NCI-H2107 treated with DMSO at 0.1 percent for 48 hours (cell line): Measurements from ENCODE around the gene CDHR2.

Experiments
- DNase-seq: peaks from one replicate; lab custom pipeline; 2025; ENCODE audit not compliant: unreplicated experiment; lab: John Stamatoyannopoulos, UW

CDHR2 gene

GRCh38 chr5:176548967-176549444 lies at the start of gene CDHR2:
CDHR2 (plus strand) TSS chr5:176549342; CDS start chr5:176565353, 16,011 bp downstream.
- no peak for DNase-seq

GRCh38 chr5:176500511-176500910 lies 48.6 kb upstream of the CDHR2 start:
- DNase-seq, result no peak

GRCh38 chr5:176501333-176501732 lies 47.8 kb upstream of the CDHR2 start:
- no peak for DNase-seq

GRCh38 chr5:176503496-176503895 lies 45.6 kb upstream of the CDHR2 start:
- no peak for DNase-seq

- DNase-seq, result no peak
Measured at GRCh38 chr5:176507911-176508310, 41.2 kb upstream of the CDHR2 start.

GRCh38 chr5:176508603-176509002 lies 40.5 kb upstream of the CDHR2 start:
- no peak for DNase-seq

GRCh38 chr5:176513788-176514187 lies 35.4 kb upstream of the CDHR2 start:
- no peak for DNase-seq

GRCh38 chr5:176514244-176514950 lies 34.7 kb upstream of the CDHR2 start:
- DNase-seq, result no peak

GRCh38 chr5:176515396-176515795 lies 33.7 kb upstream of the CDHR2 start:
- DNase-seq, result no peak

- no peak for DNase-seq
Measured at GRCh38 chr5:176517053-176517661, 32.0 kb upstream of the CDHR2 start.

- no peak for DNase-seq
Measured at GRCh38 chr5:176519810-176520720, 29.1 kb upstream of the CDHR2 start.

GRCh38 chr5:176521286-176521685 lies 27.9 kb upstream of the CDHR2 start:
- no peak for DNase-seq

- no peak for DNase-seq
Measured at GRCh38 chr5:176521699-176522263, 27.4 kb upstream of the CDHR2 start.

GRCh38 chr5:176524138-176524537 lies 25.0 kb upstream of the CDHR2 start:
- DNase-seq, result no peak

- no peak for DNase-seq
Measured at GRCh38 chr5:176524987-176525386, 24.2 kb upstream of the CDHR2 start.

- DNase-seq, result no peak
Measured at GRCh38 chr5:176525677-176526076, 23.5 kb upstream of the CDHR2 start.

- no peak for DNase-seq
Measured at GRCh38 chr5:176526462-176526861, 22.7 kb upstream of the CDHR2 start.

- DNase-seq, result no peak
Measured at GRCh38 chr5:176527246-176528222, 21.6 kb upstream of the CDHR2 start.

GRCh38 chr5:176528301-176528700 lies 20.8 kb upstream of the CDHR2 start:
- no peak for DNase-seq

- DNase-seq, result no peak
Measured at GRCh38 chr5:176528761-176529115, 20.4 kb upstream of the CDHR2 start.
